HG02588 (cell line): Measurements from ENCODE around the gene MICALL2.

Experiments
- ATAC-seq: cut with Tn5 transposase; IDR thresholded peaks from one replicate; pipeline ENCODE4 v1.9.1; 2021; ENCODE audit warnings: mild to moderate bottlenecking, moderate library complexity; ENCODE audit not compliant: unreplicated experiment

MICALL2 gene

GRCh38 chr7:1396195-1396594 is 63.1 kb downstream of the MICALL2 start:
- no peak for ATAC-seq

GRCh38 chr7:1395211-1396070 is 63.8 kb downstream of the MICALL2 start:
- ATAC-seq: no peak

DNA sequence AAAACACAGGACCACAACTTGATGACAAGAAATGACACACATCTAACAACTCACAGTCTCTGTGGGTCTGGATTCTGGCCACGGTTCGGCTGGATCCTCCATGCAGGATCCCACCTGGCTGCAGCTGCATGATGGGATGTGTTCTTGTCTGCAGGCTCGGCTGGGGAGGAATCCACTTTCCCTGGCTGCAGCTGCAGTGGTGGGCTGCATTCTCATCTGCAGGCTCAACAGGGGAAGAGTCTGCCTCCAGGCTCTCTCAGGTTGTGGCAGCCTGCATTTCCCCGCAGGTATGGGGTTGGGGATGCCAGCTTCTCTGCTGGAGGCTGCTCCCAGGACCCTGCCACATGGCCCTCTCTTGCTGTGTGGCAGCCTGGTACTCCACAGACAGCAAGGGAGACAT is 64.9 kb downstream of the MICALL2 start:
- no peak for ATAC-seq

- no peak for ATAC-seq
Measured at GRCh38 chr7:1393421-1393820, 65.8 kb downstream of the MICALL2 start.

GRCh38 chr7:1392556-1392955 is 66.7 kb downstream of the MICALL2 start:
- ATAC-seq: no peak

- no peak for ATAC-seq
Measured at GRCh38 chr7:1391449-1391848, 67.8 kb downstream of the MICALL2 start.

GRCh38 chr7:1388703-1389335 is 70.5 kb downstream of the MICALL2 start:
- no peak for ATAC-seq

- no peak for ATAC-seq
Measured at GRCh38 chr7:1388021-1388702, 71.1 kb downstream of the MICALL2 start.

- ATAC-seq: no peak
Measured at GRCh38 chr7:1387261-1387660, 72.0 kb downstream of the MICALL2 start.

DNA sequence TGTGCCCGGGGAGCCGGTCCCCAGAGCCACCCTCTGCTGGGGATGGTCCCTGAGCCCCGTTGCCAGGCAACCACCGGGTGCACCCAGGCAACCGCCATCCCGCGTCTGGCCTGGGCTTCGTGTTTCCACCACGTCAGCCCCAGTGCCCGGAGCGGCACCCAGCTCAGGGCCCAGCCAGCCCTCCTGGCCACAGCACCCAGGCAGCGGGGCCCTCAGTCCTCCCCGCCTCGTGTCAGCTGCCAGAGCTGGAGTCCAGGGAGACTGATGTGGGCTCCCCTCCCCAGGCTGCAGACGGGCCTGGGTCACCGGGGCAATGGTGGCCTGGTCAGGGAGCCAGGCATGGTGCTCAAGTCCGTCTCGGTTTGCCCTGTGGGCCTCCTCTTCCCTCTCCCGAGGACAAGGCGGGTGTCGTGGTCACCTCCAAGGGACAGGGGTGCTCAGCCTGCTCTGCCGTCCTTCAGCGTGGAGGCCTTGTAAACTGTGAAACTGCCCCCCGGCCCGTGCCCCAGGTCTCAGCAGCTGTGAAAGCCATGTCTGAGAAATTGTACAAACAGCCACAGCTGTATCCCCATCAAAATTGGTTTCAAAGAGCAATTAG is 72.5 kb downstream of the MICALL2 start:
- ATAC-seq: no peak

- no peak for ATAC-seq
Measured at GRCh38 chr7:1385809-1386622, 73.3 kb downstream of the MICALL2 start.

GRCh38 chr7:1385086-1385808 is 74.0 kb downstream of the MICALL2 start:
- ATAC-seq: no peak
